Subcutaneous adipose tissue (tissue), 4 donors: ENCODE measurements around the gene ZBTB46. TPM values are rescaled to one million over a fixed set of nuclear protein-coding genes. Genes with fewer than 3 reads are reported as not detected.

Source experiments
- CTCF ChIP-seq: fragments of 450-650 bp; IDR thresholded peaks from one replicate; pipeline ENCODE4 v1.5.1; 2016; ENCODE audit warnings: low read depth, mild to moderate bottlenecking, control low read depth, antibody characterized with exemption, moderate library complexity
- total RNA-seq, 4 donors: library from RNA; depleted of rRNA; stranded (reverse); fragments of >200 nt; gene quantifications; one replicate each; pipeline ENCODE4 v1.1.0, GENCODE V29; 2016

Gene ZBTB46
- total RNA-seq, 4 donors from 2014 or later = 5.7 to 45.2 (median 7.4) TPM

GRCh38 chr20:63860325-63861051 lies 29.4 kb upstream of the ZBTB46 start:
- no peak for TF ChIP-seq CTCF

DNA sequence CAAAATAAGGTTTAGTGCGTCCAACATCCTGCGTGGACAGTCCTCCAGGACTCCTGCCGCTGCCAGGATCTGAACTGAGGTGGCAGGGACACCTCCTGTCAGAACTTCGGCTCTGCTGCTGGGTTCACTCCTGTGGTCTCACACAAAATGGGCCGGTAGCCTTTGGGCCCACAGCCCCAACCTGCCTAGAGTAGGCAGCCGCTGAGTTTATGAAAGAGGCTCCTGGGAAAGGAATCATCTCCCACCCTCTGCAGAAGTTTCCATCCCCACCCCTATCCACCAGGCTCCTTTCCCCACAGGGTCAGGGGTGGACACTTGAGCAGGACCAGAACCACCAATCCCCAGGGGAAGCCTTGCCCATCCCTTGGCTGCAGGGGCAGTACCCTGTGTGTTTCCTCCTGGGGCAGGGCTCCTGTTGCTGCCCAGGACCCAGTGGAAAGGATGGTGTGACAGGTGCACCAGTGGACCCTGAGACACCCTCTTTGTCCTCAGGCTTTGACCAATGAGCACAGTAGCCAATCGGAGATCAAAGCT lies 28.2 kb upstream of the ZBTB46 start:
- TF ChIP-seq CTCF = no peak

DNA sequence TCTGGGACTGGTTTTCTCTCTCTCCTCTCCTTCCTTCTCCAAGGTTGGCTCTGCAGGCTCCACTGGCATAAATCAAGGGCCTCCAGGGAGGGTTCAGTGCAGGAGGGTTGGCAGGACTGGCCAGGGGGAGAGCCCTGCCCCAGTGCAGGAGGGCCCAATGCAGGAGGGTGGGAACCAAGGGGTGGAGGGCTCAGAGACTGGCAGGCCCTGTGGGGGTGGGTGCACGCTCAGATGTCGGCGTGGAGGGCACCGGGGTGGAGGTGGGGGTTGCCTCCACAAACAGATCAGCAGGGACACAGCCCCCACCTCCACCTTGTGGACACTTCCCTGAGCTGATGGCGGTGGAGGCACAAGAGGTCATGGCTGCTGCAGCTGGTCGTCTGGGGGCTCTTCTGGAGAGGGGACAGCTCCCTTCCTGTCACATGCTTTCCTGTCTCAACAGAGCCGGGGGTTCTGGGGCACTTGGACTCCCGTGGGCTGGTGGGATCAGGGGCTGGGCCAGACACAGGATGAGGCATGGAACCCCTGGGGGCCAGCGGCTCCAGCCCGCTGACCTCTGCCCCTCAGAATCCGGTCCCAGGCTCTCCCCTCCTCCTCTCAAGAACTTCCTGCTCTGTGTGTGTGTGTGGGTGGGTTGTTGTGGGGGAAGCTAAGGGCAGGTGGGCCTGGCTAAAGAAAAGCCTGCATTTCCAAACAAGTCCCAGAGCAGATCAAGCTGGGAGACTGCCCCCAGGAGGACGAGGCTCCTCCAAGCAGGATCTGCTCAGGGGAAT lies 27.5 kb upstream of the ZBTB46 start:
- no peak for TF ChIP-seq CTCF

- TF ChIP-seq CTCF = no peak
These were observed 26.8 kb upstream of the ZBTB46 start for GRCh38 chr20:63857764-63858392.

DNA sequence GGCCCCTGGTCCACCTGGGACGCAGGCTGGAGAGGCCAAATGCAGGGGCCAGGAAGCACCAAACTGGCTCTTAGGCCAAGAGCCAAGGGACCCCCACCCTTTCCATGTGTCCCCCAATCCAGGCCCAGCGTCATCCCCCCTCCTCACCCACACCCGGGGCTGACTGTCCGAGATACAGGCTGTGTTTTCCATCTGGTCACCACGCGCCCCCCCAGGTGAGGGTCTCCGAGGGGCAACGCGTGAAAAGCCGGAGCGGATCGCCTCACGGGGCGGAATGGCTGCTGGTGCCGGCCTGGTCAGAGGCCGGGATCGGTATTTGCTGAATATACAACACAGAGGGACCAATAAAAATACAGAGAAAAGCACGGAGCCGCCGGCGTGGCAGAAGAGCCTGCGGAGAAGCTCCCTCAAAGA lies 25.0 kb upstream of the ZBTB46 start:
- TF ChIP-seq CTCF = no peak

GRCh38 chr20:63855363-63856097 lies 24.5 kb upstream of the ZBTB46 start:
- TF ChIP-seq CTCF = no peak
